Mucosa of descending colon (tissue), 3 donors: ENCODE data around the gene SLC33A1. TPM values are rescaled to one million over a fixed set of nuclear protein-coding genes. Genes with fewer than 3 reads are reported as not detected.
"Not testable (repeated sequence)": the region's sequence is repeated elsewhere in the genome, so short reads cannot be mapped to it uniquely, and the experiment has no call there.

Experiments
- ATAC-seq: fragments of 200-7000 bp; cut with Tn5 transposase; one replicate; pipeline ENCODE4 v1.9.1; 2020; ENCODE audit warnings: mild to moderate bottlenecking, moderate library complexity
- DNase-seq, 3 donors: peaks; one replicate each; pipeline ENCODE4 v3.0.0-alpha.2; 2020
- H3K36me3 ChIP-seq: fragments of 200-600 bp; one replicate; pipeline ENCODE4 v1.8.0; 2021; ENCODE audit warnings: low read depth, mild to moderate bottlenecking
- H3K4me1 ChIP-seq: fragments of 200-600 bp; one replicate; pipeline ENCODE4 v1.8.0; 2021; ENCODE audit warnings: low read depth, mild to moderate bottlenecking
- H3K4me3 ChIP-seq: fragments of 200-600 bp; one replicate; pipeline ENCODE4 v1.8.0; 2021; ENCODE audit warnings: mild to moderate bottlenecking
- H3K9me3 ChIP-seq: fragments of 200-600 bp; one replicate; pipeline ENCODE4 v1.8.0; 2021; ENCODE audit warnings: mild to moderate bottlenecking
- CTCF ChIP-seq: fragments of 200-600 bp; IDR thresholded peaks from one replicate; pipeline ENCODE4 v1.8.0; 2022; ENCODE audit warnings: antibody characterized with exemption, mild to moderate bottlenecking
- intact Hi-C, 2 donors: fragments of 100-400 bp; cut with DNase I in 1 of 2; cut with micrococcal nuclease in 1 of 2; formaldehyde crosslinking; loops; one replicate each; pipeline versions ENCODE4 v1.11.0 to v1.11.1; 2022; cut with DNase I, micrococcal nuclease
- total RNA-seq, 3 donors: library from RNA; stranded (reverse); fragmentation: NEBNext Ultra II Directional in 2 of 3; extraction: Animal tissue kit (Norgen Biotek cat#: 25700) in 2 of 3; gene quantifications; one replicate each; pipeline versions ENCODE4 v1.2.1 to v1.2.4, GENCODE V29; 2021 to 2023
- donor health status: DM: no; HTN: no; CAD: no; lungs with moderate emphysema.
- donor health status: DM: no; HTN: no; CAD: no.
- donor health status: DM: no; HTN: yes; CAD: no.

Gene SLC33A1
- total RNA-seq, 3 donors from 2014 or later = 25.8 to 31.0 (median 27.8) TPM

- Histone ChIP-seq H3K9me3 (no peaks in the 10 kb centered on the region), H3K4me3 (no peak overlapping the region), H3K4me1 (peaks cover 8% of the 10 kb centered on the region), H3K36me3 (no peaks in the 10 kb centered on the region)
- no peak for ATAC-seq
- DNase-seq = no peak
- TF ChIP-seq CTCF = no peak
- intact Hi-C loops = no loop called here
These were observed 35.0 kb upstream of the SLC33A1 start for GRCh38 chr3:155889212-155889611.

GRCh38 chr3:155886915-155887314 lies 32.7 kb upstream of the SLC33A1 start:
- H3K4me3 ChIP-seq = no peak overlapping the region
- no peaks in the 10 kb centered on the region for H3K36me3 ChIP-seq
- H3K9me3 ChIP-seq = no peaks in the 10 kb centered on the region
- no peak for ATAC-seq
- no peak for TF ChIP-seq CTCF
- peaks cover 8% of the 10 kb centered on the region for H3K4me1 ChIP-seq
- DNase-seq = no peak
- intact Hi-C loops = no loop called here

- H3K4me3 ChIP-seq, H3K4me1 ChIP-seq, intact Hi-C loops, ATAC-seq, DNase-seq, H3K36me3 ChIP-seq, H3K9me3 ChIP-seq: not testable (repeated sequence)
These were observed 32.1 kb upstream of the SLC33A1 start for GRCh38 chr3:155886348-155886747.

GRCh38 chr3:155885292-155885691 lies 31.1 kb upstream of the SLC33A1 start:
- DNase-seq = no peak

GRCh38 chr3:155884292-155884691 lies 30.1 kb upstream of the SLC33A1 start:
- no peak for TF ChIP-seq CTCF
- ATAC-seq (no peak), DNase-seq (no peak)
- intact Hi-C loops = no loop called here
- Histone ChIP-seq H3K4me3 (no peak overlapping the region), H3K9me3 (no peaks in the 10 kb centered on the region), H3K36me3 (no peaks in the 10 kb centered on the region), H3K4me1 (no peaks in the 10 kb centered on the region)

More at GRCh38 chr3:155885292-155885691, 31.1 kb upstream of the SLC33A1 start:
- no peaks in the 10 kb centered on the region for H3K36me3 ChIP-seq
- no peaks in the 10 kb centered on the region for H3K9me3 ChIP-seq
- no peak overlapping the region for H3K4me3 ChIP-seq
- no peak for TF ChIP-seq CTCF
- H3K4me1 ChIP-seq = peaks cover 2% of the 10 kb centered on the region
- intact Hi-C loops = no loop called here
- no peak for ATAC-seq

- ATAC-seq (no peak), DNase-seq (no peak)
- no peak for TF ChIP-seq CTCF
- H3K4me1 ChIP-seq = no peaks in the 10 kb centered on the region
- intact Hi-C loops = no loop called here
- H3K36me3 ChIP-seq = no peaks in the 10 kb centered on the region
- no peaks in the 10 kb centered on the region for H3K9me3 ChIP-seq
- no peak overlapping the region for H3K4me3 ChIP-seq
These were observed 26.1 kb upstream of the SLC33A1 start for GRCh38 chr3:155880286-155880685.
